ENCODE data around the gene SECISBP2L. TPM values are rescaled to one million over a fixed set of nuclear protein-coding genes. Genes with fewer than 3 reads are reported as not detected.

The SECISBP2L gene
- total and polyA plus RNA-seq, 2 donors (not counting 1 experiment from before 2014, with no cell fraction given) = 13.0 to 121 TPM

GRCh38 chr15:49084285-49084570 lies 38.0 kb upstream of the SECISBP2L start:
- TF ChIP-seq CTCF (IDR thresholded peaks at IDR 0.05) = no peak
- TF ChIP-seq EZH2 (IDR thresholded peaks at IDR 0.05; ENCODE audit: borderline replicate concordance, insufficient read depth, low read depth, low read length, poor library complexity, severe bottlenecking) = no peak
- no peaks in the 10 kb centered on the region for H3K4me1 Mint-ChIP-seq
- intact Hi-C loops (cut with micrococcal nuclease) = no loop called here
- H3K36me3 ChIP-seq (replicated peaks in 1 of 2; ENCODE audit: control extremely low read depth in 1 of 2, control insufficient read depth in 1 of 2, extremely low read depth in 1 of 2, insufficient read depth in 2 of 2, low read length in 1 of 2) = no peaks in the 10 kb centered on the region
- DNase-seq (no peak), ATAC-seq (ENCODE audit: low read depth) (no peak)
- no peak overlapping the region for H3K27ac ChIP-seq (ENCODE audit: low read length in 2 of 2)
- H3K4me1 ChIP-seq (ENCODE audit: control insufficient read depth in 2 of 2, insufficient read depth in 2 of 2, low read length in 2 of 2) = no peaks in the 10 kb centered on the region
- CTCF ChIA-PET = no interaction called here
- H3K9ac ChIP-seq (ENCODE audit: low read length) = no peak overlapping the region
- H3K27me3 ChIP-seq (replicated peaks in 1 of 4; ENCODE audit: control extremely low read depth in 1 of 4, control insufficient read depth in 3 of 4, insufficient read depth in 4 of 4, low read length in 3 of 4) = no peaks in the 10 kb centered on the region
- H3K9me3 Mint-ChIP-seq (ENCODE audit: insufficient read depth) = no peaks in the 10 kb centered on the region
- no peaks in the 10 kb centered on the region for H4K20me1 ChIP-seq (ENCODE audit: control insufficient read depth, insufficient read depth, low read length, poor library complexity, severe bottlenecking)
- H2AFZ ChIP-seq (ENCODE audit: insufficient read depth, low read depth, low read length, poor library complexity, severe bottlenecking) = no peak overlapping the region
- POLR2A ChIA-PET = no interaction called here
- WGBS (ENCODE audit: insufficient coverage) = 82% methylated on average over 2 of the region's 3 CpGs
- H3K9me3 ChIP-seq (ENCODE audit: control extremely low read depth in 1 of 3, control insufficient read depth in 2 of 3, insufficient read depth in 1 of 3, low read length in 2 of 3) = peaks cover 0 to 9% (median 0%) of the 10 kb centered on the region in 3 donors
- no peaks in the 10 kb centered on the region for H3K27me3 Mint-ChIP-seq
- no peak overlapping the region for H3K27ac Mint-ChIP-seq
- no peaks in the 10 kb centered on the region for H3K79me2 ChIP-seq (ENCODE audit: control insufficient read depth, insufficient read depth, low read length)
- H3K4me3 ChIP-seq (ENCODE audit: control extremely low read depth in 1 of 5, extremely low read depth in 1 of 5, insufficient read depth in 1 of 5, low read depth in 2 of 5, low read length in 4 of 5) = no peak overlapping the region
- no peak overlapping the region for H3K4me2 ChIP-seq (replicated peaks; ENCODE audit: low read depth, low read length, poor library complexity, severe bottlenecking)
- H3K4me3 Mint-ChIP-seq = no peak overlapping the region

GRCh38 chr15:49083401-49084284 lies 37.4 kb upstream of the SECISBP2L start:
- Histone ChIP-seq H4K20me1 (ENCODE audit: control insufficient read depth, insufficient read depth, low read length, poor library complexity, severe bottlenecking) (no peaks in the 10 kb centered on the region), H2AFZ (ENCODE audit: insufficient read depth, low read depth, low read length, poor library complexity, severe bottlenecking) (no peak overlapping the region), H3K4me3 (ENCODE audit: control extremely low read depth in 1 of 5, extremely low read depth in 1 of 5, insufficient read depth in 1 of 5, low read depth in 2 of 5, low read length in 4 of 5) (no peak overlapping the region), H3K9ac (ENCODE audit: low read length) (no peak overlapping the region), H3K4me2 (replicated peaks; ENCODE audit: low read depth, low read length, poor library complexity, severe bottlenecking) (no peak overlapping the region), H3K27ac (ENCODE audit: low read length in 2 of 2) (no peak overlapping the region), H3K27me3 (replicated peaks in 1 of 4; ENCODE audit: control extremely low read depth in 1 of 4, control insufficient read depth in 3 of 4, insufficient read depth in 4 of 4, low read length in 3 of 4) (no peaks in the 10 kb centered on the region), H3K79me2 (ENCODE audit: control insufficient read depth, insufficient read depth, low read length) (no peaks in the 10 kb centered on the region), H3K4me1 (ENCODE audit: control insufficient read depth in 2 of 2, insufficient read depth in 2 of 2, low read length in 2 of 2) (no peaks in the 10 kb centered on the region), H3K36me3 (replicated peaks in 1 of 2; ENCODE audit: control extremely low read depth in 1 of 2, control insufficient read depth in 1 of 2, extremely low read depth in 1 of 2, insufficient read depth in 2 of 2, low read length in 1 of 2) (no peaks in the 10 kb centered on the region), H3K9me3 (ENCODE audit: control extremely low read depth in 1 of 3, control insufficient read depth in 2 of 3, insufficient read depth in 1 of 3, low read length in 2 of 3) (peaks cover 0 to 9% (median 0%) of the 10 kb centered on the region in 3 donors)
- Mint-ChIP-seq H3K4me1 (no peaks in the 10 kb centered on the region), H3K27me3 (no peaks in the 10 kb centered on the region), H3K4me3 (no peak overlapping the region), H3K27ac (no peak overlapping the region), H3K9me3 (ENCODE audit: insufficient read depth) (no peaks in the 10 kb centered on the region)
- ATAC-seq (ENCODE audit: low read depth) = no peak
- intact Hi-C loops (cut with micrococcal nuclease) = no loop called here
- DNase-seq = no peak
- no CpG with 5 or more reads among the region's 5 CpGs for WGBS (ENCODE audit: insufficient coverage)
- POLR2A ChIA-PET = no interaction called here
- TF ChIP-seq CTCF (IDR thresholded peaks at IDR 0.05) (no peak), EZH2 (IDR thresholded peaks at IDR 0.05; ENCODE audit: borderline replicate concordance, insufficient read depth, low read depth, low read length, poor library complexity, severe bottlenecking) (no peak)
- CTCF ChIA-PET = interaction anchor here (1.0 kb wide), 1 partner anchor 24 kb away, joined by 3 read pairs; no protein-coding TSS in a partner anchor
